ENCODE measurements around the gene KDELR1.
"Not testable (repeated sequence)": the region's sequence is repeated elsewhere in the genome, so short reads cannot be mapped to it uniquely, and the experiment has no call there.

Gene KDELR1

GRCh38 chr19:48397263-48398101 is 6.1 kb upstream of the KDELR1 start:
- no peak for DNase-seq

GRCh38 chr19:48396824-48397176 is 5.4 kb upstream of the KDELR1 start:
- no peak for DNase-seq

- no peak for DNase-seq
Observed at GRCh38 chr19:48396016-48396823, 4.9 kb upstream of the KDELR1 start.

GRCh38 chr19:48395499-48395898 is 4.1 kb upstream of the KDELR1 start:
- DNase-seq = no peak

- DNase-seq = no peak
Observed at GRCh38 chr19:48395170-48395455, 3.8 kb upstream of the KDELR1 start.

GRCh38 chr19:48394331-48395169 is 3.2 kb upstream of the KDELR1 start:
- DNase-seq = no peak

GRCh38 chr19:48393559-48394330 is 2.4 kb upstream of the KDELR1 start, which contains the start of gene GRIN2D:
Gene GRIN2D (plus strand): TSS chr19:48393668. CDS start chr19:48398393, 4,725 bp downstream.
- DNase-seq = no peak

GRCh38 chr19:48392860-48393558 is 1.7 kb upstream of the KDELR1 start:
- no peak for DNase-seq

GRCh38 chr19:48392006-48392344 is 624 bp upstream of the KDELR1 start:
- DNase-seq = not testable (repeated sequence)

- DNase-seq = peak; percentile 65
Observed at GRCh38 chr19:48390188-48391099, 907 bp downstream of the KDELR1 start.

- DNase-seq = no peak
Observed at GRCh38 chr19:48386981-48387380, 4.4 kb downstream of the KDELR1 start.

GRCh38 chr19:48385461-48386087 is 5.8 kb downstream of the KDELR1 start:
- DNase-seq = no peak

- no peak for DNase-seq
Observed at GRCh38 chr19:48382286-48382685, 9.1 kb downstream of the KDELR1 start.

- no peak for DNase-seq
Observed at GRCh38 chr19:48381178-48381950, 10.0 kb downstream of the KDELR1 start.

- no peak for DNase-seq
Observed at GRCh38 chr19:48379058-48379457, 12.3 kb downstream of the KDELR1 start.

- no peak for DNase-seq
Observed at GRCh38 chr19:48378194-48378570, 13.2 kb downstream of the KDELR1 start.

- no peak for DNase-seq
Observed at GRCh38 chr19:48373567-48373966, 17.8 kb downstream of the KDELR1 start.

- DNase-seq = no peak
Observed at GRCh38 chr19:48372904-48373303, 18.4 kb downstream of the KDELR1 start.

GRCh38 chr19:48371771-48372170 is 19.6 kb downstream of the KDELR1 start:
- not testable (repeated sequence) for DNase-seq

GRCh38 chr19:48371367-48371766 is 20.0 kb downstream of the KDELR1 start:
- no peak for DNase-seq

Data from CD4-positive, alpha-beta T cell treated with Interleukin-15 for 1 hour (primary cell).